GM23338 (cell line): Measurements from ENCODE around the gene RASAL3. TPM values are rescaled to one million over a fixed set of nuclear protein-coding genes. Genes with fewer than 3 reads are reported as not detected.

Experiments
- ATAC-seq: fragments of 200-7000 bp; cut with Tn5 transposase; 3 replicates; pipeline ENCODE4 v1.9.1; 2020
- DNase-seq: peaks from one replicate; pipeline ENCODE4 v3.0.0-alpha.2; 2015; ENCODE audit warnings: low spot score
- H2AFZ ChIP-seq: fragments of 200-600 bp; sonication (generic); 2 replicates; pipeline ENCODE4 v1.8.0; 2016; ENCODE audit warnings: antibody characterized with exemption, mild to moderate bottlenecking, moderate library complexity
- H3F3A ChIP-seq: fragments of 200-600 bp; sonication (generic); replicated peaks from 2 replicates; pipeline ENCODE4 v1.8.0; 2017; ENCODE audit warnings: antibody characterized with exemption, mixed run types, low read depth
- H3K27ac ChIP-seq: fragments of 200-600 bp; sonication (generic); 2 replicates; pipeline ENCODE4 v1.6.1; 2016; ENCODE audit warnings: low read depth
- H3K27me3 ChIP-seq: fragments of 200-600 bp; sonication (generic); 2 replicates; pipeline ENCODE4 v1.8.0; 2016; ENCODE audit warnings: mild to moderate bottlenecking, mixed run types, moderate library complexity; ENCODE audit not compliant: insufficient read depth
- H3K36me3 ChIP-seq: fragments of 200-600 bp; sonication (generic); 2 replicates; pipeline ENCODE4 v1.8.0; 2016; ENCODE audit warnings: mild to moderate bottlenecking; ENCODE audit not compliant: insufficient read depth
- H3K4me1 ChIP-seq: fragments of 200-600 bp; sonication (generic); 2 replicates; pipeline ENCODE4 v1.8.0; 2016; ENCODE audit warnings: mild to moderate bottlenecking, moderate library complexity; ENCODE audit not compliant: insufficient read depth
- H3K4me2 ChIP-seq: fragments of 200-600 bp; sonication (generic); 2 replicates; pipeline ENCODE4 v1.7.1; 2017; ENCODE audit warnings: mixed run types
- H3K4me3 ChIP-seq: fragments of 200-600 bp; sonication (generic); 2 replicates; pipeline ENCODE4 v1.6.1; 2016; ENCODE audit warnings: mixed run types
- H3K79me2 ChIP-seq: fragments of 200-600 bp; sonication (generic); replicated peaks from 2 replicates; pipeline ENCODE4 v1.8.0; 2017; ENCODE audit warnings: mild to moderate bottlenecking; ENCODE audit not compliant: insufficient read depth
- H3K9me2 ChIP-seq: fragments of 200-600 bp; sonication (generic); 2 replicates; pipeline ENCODE4 v1.8.0; 2017; ENCODE audit not compliant: insufficient read depth
- H4K20me1 ChIP-seq: fragments of 200-600 bp; sonication (generic); replicated peaks from 2 replicates; pipeline ENCODE4 v1.8.0; 2017; ENCODE audit warnings: mild to moderate bottlenecking; ENCODE audit not compliant: insufficient read depth
- H3K27ac Mint-ChIP-seq: 2 replicates; pipeline ENCODE4 v1.8.0; 2020; ENCODE audit warnings: inconsistent platforms, mild to moderate bottlenecking, moderate library complexity, mixed read lengths
- H3K27me3 Mint-ChIP-seq: 3 replicates; pipeline ENCODE4 v1.8.0; 2022; ENCODE audit warnings: low read depth, mild to moderate bottlenecking, moderate library complexity, mixed read lengths, inconsistent platforms; ENCODE audit not compliant: insufficient read depth, poor library complexity
- H3K36me3 Mint-ChIP-seq: 3 replicates; pipeline ENCODE4 v1.8.0; 2021; ENCODE audit warnings: low read depth, mild to moderate bottlenecking, inconsistent platforms, moderate library complexity, mixed read lengths
- H3K4me1 Mint-ChIP-seq: 3 replicates; pipeline ENCODE4 v1.8.0; 2020; ENCODE audit warnings: mild to moderate bottlenecking, inconsistent platforms, mixed read lengths
- H3K4me3 Mint-ChIP-seq: 3 replicates; pipeline ENCODE4 v1.8.0; 2021; ENCODE audit warnings: moderate library complexity, mild to moderate bottlenecking, inconsistent platforms, mixed read lengths
- H3K9me3 Mint-ChIP-seq: 3 replicates; pipeline ENCODE4 v1.8.0; 2020; ENCODE audit warnings: moderate library complexity, mild to moderate bottlenecking, inconsistent platforms, mixed read lengths
- CREB1 ChIP-seq: fragments of 250-450 bp; sonication (Bioruptor Pico); IDR thresholded peaks from 2 replicates; pipeline ENCODE4 v1.5.0; 2020; ENCODE audit warnings: low read depth, mild to moderate bottlenecking, moderate library complexity
- EZH2 ChIP-seq: fragments of 200-600 bp; sonication (generic); IDR thresholded peaks from one replicate; pipeline ENCODE4 v1.8.0; 2017; ENCODE audit warnings: antibody characterized with exemption, mild to moderate bottlenecking, low read depth; ENCODE audit not compliant: unreplicated experiment
- EZH2phosphoT487 ChIP-seq: fragments of 200-600 bp; sonication (generic); IDR thresholded peaks from one replicate; pipeline ENCODE4 v1.8.1; 2018; ENCODE audit warnings: antibody characterized with exemption; ENCODE audit not compliant: unreplicated experiment
- NANOG ChIP-seq: IDR thresholded peaks from 2 replicates; pipeline ENCODE4 v1.6.1; 2016; ENCODE audit warnings: antibody characterized with exemption, borderline replicate concordance
- STAT1 ChIP-seq: IDR thresholded peaks from one replicate; pipeline ENCODE4 v1.6.1; 2016; ENCODE audit warnings: antibody characterized with exemption; ENCODE audit not compliant: unreplicated experiment
- ZNF114 ChIP-seq: fragments of 250-450 bp; sonication (Bioruptor Pico); IDR thresholded peaks from 2 replicates; pipeline ENCODE4 v1.5.0; 2020; ENCODE audit warnings: mild to moderate bottlenecking, moderate library complexity
- polyA plus RNA-seq: library from polyadenylated mRNA; unstranded; fragments of >200 nt; fragmentation: Nextera tagmentation; extraction: Ambion mirVana; gene quantifications from 2 replicates; pipeline ENCODE4 v1.2.1, GENCODE V29; 2016
- total RNA-seq: library from RNA; depleted of rRNA; stranded (reverse); fragments of >200 nt; shearing (Covaris generic); gene quantifications from 2 replicates; pipeline ENCODE4 v1.2.3, GENCODE V29; 2014
- TF ChIP-seq, protein P1 (sequence below): IDR thresholded peaks from 2 replicates; pipeline ENCODE4 v1.6.1; 2016; ENCODE audit warnings: antibody characterized with exemption
- TF ChIP-seq, protein P2 (sequence below), 2 experiments: fragments of 200-600 bp in 1 of 2; sonication (generic) in 1 of 2; conservative IDR thresholded peaks; 2 replicates each; pipeline versions ENCODE4 v1.5.1 to v1.6.1; 2016 to 2017; ENCODE audit warnings: antibody characterized with exemption in 2 of 2, low read depth in 2 of 2, mild to moderate bottlenecking in 2 of 2, moderate library complexity in 1 of 2
- TF ChIP-seq, protein P3 (sequence below): IDR thresholded peaks from one replicate; pipeline ENCODE4 v1.6.1; 2018; ENCODE audit warnings: antibody characterized with exemption; ENCODE audit not compliant: unreplicated experiment
- TF ChIP-seq, protein P4 (sequence below): fragments of 250-450 bp; sonication (Bioruptor Pico); IDR thresholded peaks from 2 replicates; pipeline ENCODE4 v1.5.0; 2020; ENCODE audit warnings: mild to moderate bottlenecking, moderate library complexity

The RASAL3 gene
- total and polyA plus RNA-seq, 2 experiments from 2014 or later, result 1.8 to 1.9 TPM

DNA sequence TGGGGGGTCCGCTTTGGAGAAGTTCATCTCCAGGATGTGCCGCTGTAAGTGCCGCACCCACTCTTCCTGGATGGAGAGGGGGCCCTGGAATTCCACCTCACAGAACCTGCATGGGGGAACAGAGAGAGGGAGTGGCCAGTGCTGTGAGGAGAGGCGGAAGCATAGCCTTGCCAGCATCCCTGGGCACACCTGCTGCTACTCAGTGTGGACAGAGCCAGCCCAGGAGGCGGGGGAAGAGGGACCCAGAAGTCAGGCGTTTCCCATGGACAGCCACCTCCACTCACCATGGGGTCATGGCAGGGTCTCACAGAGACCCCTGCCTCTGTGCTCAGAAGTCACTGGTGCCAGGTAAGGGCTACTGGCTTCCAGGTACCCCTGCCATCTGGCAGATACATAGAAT is 41.2 kb downstream of the RASAL3 start (continued):
- no peak for TF ChIP-seq EZH2
- no peak for TF ChIP-seq EZH2phosphoT487
- TF ChIP-seq, protein P1, sequence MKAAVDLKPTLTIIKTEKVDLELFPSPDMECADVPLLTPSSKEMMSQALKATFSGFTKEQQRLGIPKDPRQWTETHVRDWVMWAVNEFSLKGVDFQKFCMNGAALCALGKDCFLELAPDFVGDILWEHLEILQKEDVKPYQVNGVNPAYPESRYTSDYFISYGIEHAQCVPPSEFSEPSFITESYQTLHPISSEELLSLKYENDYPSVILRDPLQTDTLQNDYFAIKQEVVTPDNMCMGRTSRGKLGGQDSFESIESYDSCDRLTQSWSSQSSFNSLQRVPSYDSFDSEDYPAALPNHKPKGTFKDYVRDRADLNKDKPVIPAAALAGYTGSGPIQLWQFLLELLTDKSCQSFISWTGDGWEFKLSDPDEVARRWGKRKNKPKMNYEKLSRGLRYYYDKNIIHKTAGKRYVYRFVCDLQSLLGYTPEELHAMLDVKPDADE, result no peak
- no peak for TF ChIP-seq CREB1
- TF ChIP-seq STAT1, result no peak
- no peak for TF ChIP-seq ZNF114 (CRISPR knock-in tag)
- TF ChIP-seq, protein P2, sequence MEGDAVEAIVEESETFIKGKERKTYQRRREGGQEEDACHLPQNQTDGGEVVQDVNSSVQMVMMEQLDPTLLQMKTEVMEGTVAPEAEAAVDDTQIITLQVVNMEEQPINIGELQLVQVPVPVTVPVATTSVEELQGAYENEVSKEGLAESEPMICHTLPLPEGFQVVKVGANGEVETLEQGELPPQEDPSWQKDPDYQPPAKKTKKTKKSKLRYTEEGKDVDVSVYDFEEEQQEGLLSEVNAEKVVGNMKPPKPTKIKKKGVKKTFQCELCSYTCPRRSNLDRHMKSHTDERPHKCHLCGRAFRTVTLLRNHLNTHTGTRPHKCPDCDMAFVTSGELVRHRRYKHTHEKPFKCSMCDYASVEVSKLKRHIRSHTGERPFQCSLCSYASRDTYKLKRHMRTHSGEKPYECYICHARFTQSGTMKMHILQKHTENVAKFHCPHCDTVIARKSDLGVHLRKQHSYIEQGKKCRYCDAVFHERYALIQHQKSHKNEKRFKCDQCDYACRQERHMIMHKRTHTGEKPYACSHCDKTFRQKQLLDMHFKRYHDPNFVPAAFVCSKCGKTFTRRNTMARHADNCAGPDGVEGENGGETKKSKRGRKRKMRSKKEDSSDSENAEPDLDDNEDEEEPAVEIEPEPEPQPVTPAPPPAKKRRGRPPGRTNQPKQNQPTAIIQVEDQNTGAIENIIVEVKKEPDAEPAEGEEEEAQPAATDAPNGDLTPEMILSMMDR (conservative IDR thresholded peaks at IDR 0.05; ENCODE audit: low read depth in 2 of 2), result no peak

DNA sequence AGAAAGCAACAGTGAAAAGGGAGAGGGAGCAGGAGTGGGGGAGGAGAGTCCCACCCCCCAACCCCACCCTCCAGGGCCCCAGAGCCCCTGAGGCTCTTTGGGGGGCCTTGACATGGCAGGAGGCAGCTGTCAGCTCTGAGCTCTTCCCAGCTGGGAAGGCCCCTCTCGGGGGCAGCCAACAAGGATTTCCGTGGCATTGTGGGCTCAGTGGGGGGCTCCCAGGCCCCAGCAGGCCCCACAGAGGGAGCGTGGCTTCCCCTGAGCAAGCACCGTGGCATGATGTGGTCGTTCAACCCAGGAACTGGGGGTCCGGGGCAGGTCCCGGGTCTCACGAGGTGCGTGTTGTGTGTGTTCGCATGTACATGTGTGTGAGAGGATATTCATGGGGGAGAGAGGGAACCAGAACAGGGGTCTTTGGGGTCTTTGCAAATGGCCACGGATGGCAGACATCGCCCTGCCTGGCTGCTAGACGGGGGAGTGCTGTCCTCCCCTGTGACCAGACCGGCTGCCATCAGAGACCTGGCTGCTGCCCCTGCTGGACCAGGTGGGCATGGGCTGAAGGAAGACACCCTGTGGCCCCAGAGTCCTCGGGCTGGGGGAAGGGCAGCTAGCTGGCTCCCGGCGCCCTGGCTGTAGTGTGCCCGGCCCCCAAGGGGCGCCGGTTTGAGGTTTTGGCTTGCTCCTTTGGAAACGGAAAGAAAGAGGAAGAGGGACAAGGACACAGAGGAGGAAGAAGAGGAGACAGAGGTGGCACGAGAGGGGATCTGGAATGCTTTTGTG is 41.9 kb downstream of the RASAL3 start:
- Histone ChIP-seq H3K79me2 (peaks cover 11% of the 10 kb centered on the region), H3F3A (peaks cover 14% of the 10 kb centered on the region), H2AFZ (no peak overlapping the region), H3K4me1 (peaks cover 4% of the 10 kb centered on the region; the same call in 1 of the 2 replicates), H3K4me3 (no peak overlapping the region), H4K20me1 (peaks cover 8% of the 10 kb centered on the region), H3K27ac (no peak overlapping the region), H3K36me3 (no peaks in the 10 kb centered on the region), H3K4me2 (no peak overlapping the region), H3K27me3 (no peaks in the 10 kb centered on the region), H3K9me2 (no peaks in the 10 kb centered on the region)
- Mint-ChIP-seq H3K36me3 (peaks cover 36% of the 10 kb centered on the region), H3K27ac (no peak overlapping the region), H3K27me3 (peaks cover 11% of the 10 kb centered on the region), H3K4me3 (no peak overlapping the region), H3K9me3 (no peaks in the 10 kb centered on the region; the same call in 2 of the 3 replicates), H3K4me1 (peaks cover 5% of the 10 kb centered on the region)
- ATAC-seq (no peak), DNase-seq (no peak)
- TF ChIP-seq CREB1, result no peak
- TF ChIP-seq ZNF114 (CRISPR knock-in tag), result no peak
- TF ChIP-seq, protein P1, result no peak
- no peak for TF ChIP-seq NANOG
- TF ChIP-seq, protein P3, sequence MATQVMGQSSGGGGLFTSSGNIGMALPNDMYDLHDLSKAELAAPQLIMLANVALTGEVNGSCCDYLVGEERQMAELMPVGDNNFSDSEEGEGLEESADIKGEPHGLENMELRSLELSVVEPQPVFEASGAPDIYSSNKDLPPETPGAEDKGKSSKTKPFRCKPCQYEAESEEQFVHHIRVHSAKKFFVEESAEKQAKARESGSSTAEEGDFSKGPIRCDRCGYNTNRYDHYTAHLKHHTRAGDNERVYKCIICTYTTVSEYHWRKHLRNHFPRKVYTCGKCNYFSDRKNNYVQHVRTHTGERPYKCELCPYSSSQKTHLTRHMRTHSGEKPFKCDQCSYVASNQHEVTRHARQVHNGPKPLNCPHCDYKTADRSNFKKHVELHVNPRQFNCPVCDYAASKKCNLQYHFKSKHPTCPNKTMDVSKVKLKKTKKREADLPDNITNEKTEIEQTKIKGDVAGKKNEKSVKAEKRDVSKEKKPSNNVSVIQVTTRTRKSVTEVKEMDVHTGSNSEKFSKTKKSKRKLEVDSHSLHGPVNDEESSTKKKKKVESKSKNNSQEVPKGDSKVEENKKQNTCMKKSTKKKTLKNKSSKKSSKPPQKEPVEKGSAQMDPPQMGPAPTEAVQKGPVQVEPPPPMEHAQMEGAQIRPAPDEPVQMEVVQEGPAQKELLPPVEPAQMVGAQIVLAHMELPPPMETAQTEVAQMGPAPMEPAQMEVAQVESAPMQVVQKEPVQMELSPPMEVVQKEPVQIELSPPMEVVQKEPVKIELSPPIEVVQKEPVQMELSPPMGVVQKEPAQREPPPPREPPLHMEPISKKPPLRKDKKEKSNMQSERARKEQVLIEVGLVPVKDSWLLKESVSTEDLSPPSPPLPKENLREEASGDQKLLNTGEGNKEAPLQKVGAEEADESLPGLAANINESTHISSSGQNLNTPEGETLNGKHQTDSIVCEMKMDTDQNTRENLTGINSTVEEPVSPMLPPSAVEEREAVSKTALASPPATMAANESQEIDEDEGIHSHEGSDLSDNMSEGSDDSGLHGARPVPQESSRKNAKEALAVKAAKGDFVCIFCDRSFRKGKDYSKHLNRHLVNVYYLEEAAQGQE, result no peak
- TF ChIP-seq, protein P4, sequence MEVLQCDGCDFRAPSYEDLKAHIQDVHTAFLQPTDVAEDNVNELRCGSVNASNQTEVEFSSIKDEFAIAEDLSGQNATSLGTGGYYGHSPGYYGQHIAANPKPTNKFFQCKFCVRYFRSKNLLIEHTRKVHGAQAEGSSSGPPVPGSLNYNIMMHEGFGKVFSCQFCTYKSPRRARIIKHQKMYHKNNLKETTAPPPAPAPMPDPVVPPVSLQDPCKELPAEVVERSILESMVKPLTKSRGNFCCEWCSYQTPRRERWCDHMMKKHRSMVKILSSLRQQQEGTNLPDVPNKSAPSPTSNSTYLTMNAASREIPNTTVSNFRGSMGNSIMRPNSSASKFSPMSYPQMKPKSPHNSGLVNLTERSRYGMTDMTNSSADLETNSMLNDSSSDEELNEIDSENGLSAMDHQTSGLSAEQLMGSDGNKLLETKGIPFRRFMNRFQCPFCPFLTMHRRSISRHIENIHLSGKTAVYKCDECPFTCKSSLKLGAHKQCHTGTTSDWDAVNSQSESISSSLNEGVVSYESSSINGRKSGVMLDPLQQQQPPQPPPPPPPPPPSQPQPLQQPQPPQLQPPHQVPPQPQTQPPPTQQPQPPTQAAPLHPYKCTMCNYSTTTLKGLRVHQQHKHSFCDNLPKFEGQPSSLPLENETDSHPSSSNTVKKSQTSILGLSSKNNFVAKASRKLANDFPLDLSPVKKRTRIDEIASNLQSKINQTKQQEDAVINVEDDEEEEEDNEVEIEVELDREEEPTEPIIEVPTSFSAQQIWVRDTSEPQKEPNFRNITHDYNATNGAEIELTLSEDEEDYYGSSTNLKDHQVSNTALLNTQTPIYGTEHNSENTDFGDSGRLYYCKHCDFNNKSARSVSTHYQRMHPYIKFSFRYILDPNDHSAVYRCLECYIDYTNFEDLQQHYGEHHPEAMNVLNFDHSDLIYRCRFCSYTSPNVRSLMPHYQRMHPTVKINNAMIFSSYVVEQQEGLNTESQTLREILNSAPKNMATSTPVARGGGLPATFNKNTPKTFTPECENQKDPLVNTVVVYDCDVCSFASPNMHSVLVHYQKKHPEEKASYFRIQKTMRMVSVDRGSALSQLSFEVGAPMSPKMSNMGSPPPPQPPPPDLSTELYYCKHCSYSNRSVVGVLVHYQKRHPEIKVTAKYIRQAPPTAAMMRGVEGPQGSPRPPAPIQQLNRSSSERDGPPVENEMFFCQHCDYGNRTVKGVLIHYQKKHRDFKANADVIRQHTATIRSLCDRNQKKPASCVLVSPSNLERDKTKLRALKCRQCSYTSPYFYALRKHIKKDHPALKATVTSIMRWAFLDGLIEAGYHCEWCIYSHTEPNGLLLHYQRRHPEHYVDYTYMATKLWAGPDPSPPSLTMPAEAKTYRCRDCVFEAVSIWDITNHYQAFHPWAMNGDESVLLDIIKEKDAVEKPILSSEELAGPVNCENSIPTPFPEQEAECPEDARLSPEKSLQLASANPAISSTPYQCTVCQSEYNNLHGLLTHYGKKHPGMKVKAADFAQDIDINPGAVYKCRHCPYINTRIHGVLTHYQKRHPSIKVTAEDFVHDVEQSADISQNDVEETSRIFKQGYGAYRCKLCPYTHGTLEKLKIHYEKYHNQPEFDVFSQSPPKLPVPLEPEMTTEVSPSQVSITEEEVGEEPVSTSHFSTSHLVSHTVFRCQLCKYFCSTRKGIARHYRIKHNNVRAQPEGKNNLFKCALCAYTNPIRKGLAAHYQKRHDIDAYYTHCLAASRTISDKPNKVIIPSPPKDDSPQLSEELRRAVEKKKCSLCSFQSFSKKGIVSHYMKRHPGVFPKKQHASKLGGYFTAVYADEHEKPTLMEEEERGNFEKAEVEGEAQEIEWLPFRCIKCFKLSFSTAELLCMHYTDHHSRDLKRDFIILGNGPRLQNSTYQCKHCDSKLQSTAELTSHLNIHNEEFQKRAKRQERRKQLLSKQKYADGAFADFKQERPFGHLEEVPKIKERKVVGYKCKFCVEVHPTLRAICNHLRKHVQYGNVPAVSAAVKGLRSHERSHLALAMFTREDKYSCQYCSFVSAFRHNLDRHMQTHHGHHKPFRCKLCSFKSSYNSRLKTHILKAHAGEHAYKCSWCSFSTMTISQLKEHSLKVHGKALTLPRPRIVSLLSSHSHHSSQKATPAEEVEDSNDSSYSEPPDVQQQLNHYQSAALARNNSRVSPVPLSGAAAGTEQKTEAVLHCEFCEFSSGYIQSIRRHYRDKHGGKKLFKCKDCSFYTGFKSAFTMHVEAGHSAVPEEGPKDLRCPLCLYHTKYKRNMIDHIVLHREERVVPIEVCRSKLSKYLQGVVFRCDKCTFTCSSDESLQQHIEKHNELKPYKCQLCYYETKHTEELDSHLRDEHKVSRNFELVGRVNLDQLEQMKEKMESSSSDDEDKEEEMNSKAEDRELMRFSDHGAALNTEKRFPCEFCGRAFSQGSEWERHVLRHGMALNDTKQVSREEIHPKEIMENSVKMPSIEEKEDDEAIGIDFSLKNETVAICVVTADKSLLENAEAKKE (CRISPR knock-in tag), result no peak
